ENCODE results near the gene FNTB.

FNTB gene

GRCh38 chr14:64944861-64945260 lies 41.8 kb upstream of the FNTB start:
- H4K20me1 ChIP-seq (ENCODE audit: insufficient read depth, low read length): peaks cover 7% of the 10 kb centered on the region; the same call in 1 of the 2 replicates
- ATAC-seq (ENCODE audit: insufficient read depth, low read depth): no peak
- no peak overlapping the region for H3K27ac ChIP-seq (ENCODE audit: low read length)
- H3K9ac ChIP-seq (ENCODE audit: low read depth, low read length): no peak overlapping the region
- no peak for DNase-seq
- H3K36me3 ChIP-seq (ENCODE audit: insufficient read depth, low read length): peaks cover 76% of the 10 kb centered on the region
- no peaks in the 10 kb centered on the region for H3K27me3 ChIP-seq (ENCODE audit: insufficient read depth, low read length, poor library complexity)
- no peaks in the 10 kb centered on the region for H3K9me3 ChIP-seq (ENCODE audit: insufficient read depth, low read length, severe bottlenecking)
- no peak overlapping the region for H3K4me3 ChIP-seq (ENCODE audit: low read depth in 1 of 2, low read length in 2 of 2)
- no peaks in the 10 kb centered on the region for H3K79me2 ChIP-seq (ENCODE audit: insufficient read depth, low read length)
- H2AFZ ChIP-seq (ENCODE audit: low read depth, low read length): no peak overlapping the region
- TF ChIP-seq CTCF (IDR thresholded peaks at IDR 0.05; ENCODE audit: borderline replicate concordance, extremely low read depth, low read length, poor library complexity, severe bottlenecking) (no peak), EZH2 (IDR thresholded peaks at IDR 0.05; ENCODE audit: borderline replicate concordance, low read depth, low read length, severe bottlenecking) (no peak)
- H3K4me2 ChIP-seq (ENCODE audit: insufficient read depth, low read length): no peak overlapping the region
- no peaks in the 10 kb centered on the region for H3K4me1 ChIP-seq (ENCODE audit: insufficient read depth, low read length)

GRCh38 chr14:64945431-64946178 lies 41.1 kb upstream of the FNTB start:
- ATAC-seq (ENCODE audit: insufficient read depth, low read depth) (no peak), DNase-seq (no peak)
- H3K4me3 ChIP-seq (ENCODE audit: low read depth in 1 of 2, low read length in 2 of 2): no peak overlapping the region
- H3K9me3 ChIP-seq (ENCODE audit: insufficient read depth, low read length, severe bottlenecking): no peaks in the 10 kb centered on the region
- no peak overlapping the region for H3K4me2 ChIP-seq (ENCODE audit: insufficient read depth, low read length)
- H3K27me3 ChIP-seq (ENCODE audit: insufficient read depth, low read length, poor library complexity): no peaks in the 10 kb centered on the region
- peaks cover 7% of the 10 kb centered on the region; the same call in 1 of the 2 replicates for H4K20me1 ChIP-seq (ENCODE audit: insufficient read depth, low read length)
- no peak overlapping the region for H3K9ac ChIP-seq (ENCODE audit: low read depth, low read length)
- H3K79me2 ChIP-seq (ENCODE audit: insufficient read depth, low read length): no peaks in the 10 kb centered on the region
- TF ChIP-seq CTCF (IDR thresholded peaks at IDR 0.05; ENCODE audit: borderline replicate concordance, extremely low read depth, low read length, poor library complexity, severe bottlenecking) (no peak), EZH2 (IDR thresholded peaks at IDR 0.05; ENCODE audit: borderline replicate concordance, low read depth, low read length, severe bottlenecking) (no peak)
- H3K36me3 ChIP-seq (ENCODE audit: insufficient read depth, low read length): peaks cover 78% of the 10 kb centered on the region
- H3K27ac ChIP-seq (ENCODE audit: low read length): no peak overlapping the region
- H2AFZ ChIP-seq (ENCODE audit: low read depth, low read length): no peak overlapping the region
- H3K4me1 ChIP-seq (ENCODE audit: insufficient read depth, low read length): no peaks in the 10 kb centered on the region

GRCh38 chr14:64946310-64947045 lies 40.2 kb upstream of the FNTB start:
- Histone ChIP-seq H3K4me1 (ENCODE audit: insufficient read depth, low read length) (no peaks in the 10 kb centered on the region), H2AFZ (ENCODE audit: low read depth, low read length) (no peak overlapping the region), H3K4me2 (ENCODE audit: insufficient read depth, low read length) (no peak overlapping the region), H3K9me3 (ENCODE audit: insufficient read depth, low read length, severe bottlenecking) (no peaks in the 10 kb centered on the region), H3K4me3 (ENCODE audit: low read depth in 1 of 2, low read length in 2 of 2) (no peak overlapping the region), H3K27ac (ENCODE audit: low read length) (no peak overlapping the region), H3K9ac (ENCODE audit: low read depth, low read length) (no peak overlapping the region), H3K36me3 (ENCODE audit: insufficient read depth, low read length) (peaks cover 78% of the 10 kb centered on the region), H3K27me3 (ENCODE audit: insufficient read depth, low read length, poor library complexity) (no peaks in the 10 kb centered on the region), H4K20me1 (ENCODE audit: insufficient read depth, low read length) (peaks cover 3% of the 10 kb centered on the region; the same call in 1 of the 2 replicates), H3K79me2 (ENCODE audit: insufficient read depth, low read length) (no peaks in the 10 kb centered on the region)
- TF ChIP-seq EZH2 (IDR thresholded peaks at IDR 0.05; ENCODE audit: borderline replicate concordance, low read depth, low read length, severe bottlenecking) (no peak), CTCF (IDR thresholded peaks at IDR 0.05; ENCODE audit: borderline replicate concordance, extremely low read depth, low read length, poor library complexity, severe bottlenecking) (no peak)
- ATAC-seq (ENCODE audit: insufficient read depth, low read depth) (no peak), DNase-seq (no peak)

Measured in DND-41 (cell line).